ENCODE results near the gene PHF21A.

DNA sequence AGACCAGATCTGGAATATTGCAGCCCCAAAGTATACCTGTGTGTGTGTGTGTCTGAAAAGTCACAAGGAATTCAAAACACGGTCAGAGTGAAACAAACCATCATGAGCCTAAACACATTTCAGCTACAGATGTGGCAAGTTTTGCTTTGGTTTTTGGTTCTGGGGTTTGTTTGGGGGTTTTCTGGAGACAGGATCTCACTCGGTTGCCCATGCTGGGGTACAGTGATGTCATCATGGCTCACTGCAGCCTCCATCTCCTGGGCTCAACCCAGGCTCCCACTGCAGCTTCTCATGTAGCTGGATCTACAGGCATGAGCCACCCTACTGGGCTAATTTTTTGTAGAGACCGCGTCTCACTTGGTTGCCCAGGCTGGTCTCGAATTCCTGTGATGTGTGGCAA is 41.4 kb upstream of the PHF21A start:
- TF ChIP-seq, protein P1, sequence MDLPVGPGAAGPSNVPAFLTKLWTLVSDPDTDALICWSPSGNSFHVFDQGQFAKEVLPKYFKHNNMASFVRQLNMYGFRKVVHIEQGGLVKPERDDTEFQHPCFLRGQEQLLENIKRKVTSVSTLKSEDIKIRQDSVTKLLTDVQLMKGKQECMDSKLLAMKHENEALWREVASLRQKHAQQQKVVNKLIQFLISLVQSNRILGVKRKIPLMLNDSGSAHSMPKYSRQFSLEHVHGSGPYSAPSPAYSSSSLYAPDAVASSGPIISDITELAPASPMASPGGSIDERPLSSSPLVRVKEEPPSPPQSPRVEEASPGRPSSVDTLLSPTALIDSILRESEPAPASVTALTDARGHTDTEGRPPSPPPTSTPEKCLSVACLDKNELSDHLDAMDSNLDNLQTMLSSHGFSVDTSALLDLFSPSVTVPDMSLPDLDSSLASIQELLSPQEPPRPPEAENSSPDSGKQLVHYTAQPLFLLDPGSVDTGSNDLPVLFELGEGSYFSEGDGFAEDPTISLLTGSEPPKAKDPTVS (IDR thresholded peaks at IDR 0.05; ENCODE audit: low read depth, low read length): no peak
- no peak for TF ChIP-seq CTCF (IDR thresholded peaks at IDR 0.05 in 2 of 3, conservative IDR thresholded peaks at IDR 0.05 in 1 of 3; ENCODE audit: control insufficient read depth in 2 of 3, extremely low read depth in 1 of 3, insufficient read depth in 1 of 3, low read depth in 3 of 3, low read length in 3 of 3)
- no peak for TF ChIP-seq BCL3 (IDR thresholded peaks at IDR 0.05; ENCODE audit: borderline replicate concordance, insufficient read depth, low read depth, low read length, poor library complexity, severe bottlenecking)
- TF ChIP-seq POLR2A (IDR thresholded peaks at IDR 0.05; ENCODE audit: low read depth, low read length): no peak
- TF ChIP-seq BHLHE40 (IDR thresholded peaks at IDR 0.05; ENCODE audit: borderline replicate concordance in 1 of 2, low read depth in 2 of 2, low read length in 1 of 2): no peak
- TF ChIP-seq, protein P2, sequence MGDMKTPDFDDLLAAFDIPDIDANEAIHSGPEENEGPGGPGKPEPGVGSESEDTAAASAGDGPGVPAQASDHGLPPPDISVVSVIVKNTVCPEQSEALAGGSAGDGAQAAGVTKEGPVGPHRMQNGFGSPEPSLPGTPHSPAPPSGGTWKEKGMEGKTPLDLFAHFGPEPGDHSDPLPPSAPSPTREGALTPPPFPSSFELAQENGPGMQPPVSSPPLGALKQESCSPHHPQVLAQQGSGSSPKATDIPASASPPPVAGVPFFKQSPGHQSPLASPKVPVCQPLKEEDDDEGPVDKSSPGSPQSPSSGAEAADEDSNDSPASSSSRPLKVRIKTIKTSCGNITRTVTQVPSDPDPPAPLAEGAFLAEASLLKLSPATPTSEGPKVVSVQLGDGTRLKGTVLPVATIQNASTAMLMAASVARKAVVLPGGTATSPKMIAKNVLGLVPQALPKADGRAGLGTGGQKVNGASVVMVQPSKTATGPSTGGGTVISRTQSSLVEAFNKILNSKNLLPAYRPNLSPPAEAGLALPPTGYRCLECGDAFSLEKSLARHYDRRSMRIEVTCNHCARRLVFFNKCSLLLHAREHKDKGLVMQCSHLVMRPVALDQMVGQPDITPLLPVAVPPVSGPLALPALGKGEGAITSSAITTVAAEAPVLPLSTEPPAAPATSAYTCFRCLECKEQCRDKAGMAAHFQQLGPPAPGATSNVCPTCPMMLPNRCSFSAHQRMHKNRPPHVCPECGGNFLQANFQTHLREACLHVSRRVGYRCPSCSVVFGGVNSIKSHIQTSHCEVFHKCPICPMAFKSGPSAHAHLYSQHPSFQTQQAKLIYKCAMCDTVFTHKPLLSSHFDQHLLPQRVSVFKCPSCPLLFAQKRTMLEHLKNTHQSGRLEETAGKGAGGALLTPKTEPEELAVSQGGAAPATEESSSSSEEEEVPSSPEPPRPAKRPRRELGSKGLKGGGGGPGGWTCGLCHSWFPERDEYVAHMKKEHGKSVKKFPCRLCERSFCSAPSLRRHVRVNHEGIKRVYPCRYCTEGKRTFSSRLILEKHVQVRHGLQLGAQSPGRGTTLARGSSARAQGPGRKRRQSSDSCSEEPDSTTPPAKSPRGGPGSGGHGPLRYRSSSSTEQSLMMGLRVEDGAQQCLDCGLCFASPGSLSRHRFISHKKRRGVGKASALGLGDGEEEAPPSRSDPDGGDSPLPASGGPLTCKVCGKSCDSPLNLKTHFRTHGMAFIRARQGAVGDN (IDR thresholded peaks at IDR 0.05): no peak
- TF ChIP-seq EGR1 (IDR thresholded peaks at IDR 0.05; ENCODE audit: borderline replicate concordance in 1 of 2, low read depth in 2 of 2, low read length in 2 of 2): no peak
- no peak for TF ChIP-seq RFX5 (IDR thresholded peaks at IDR 0.05; ENCODE audit: low read depth, low read length)
- TF ChIP-seq EZH2 (IDR thresholded peaks at IDR 0.05; ENCODE audit: borderline replicate concordance, control insufficient read depth, low read depth, low read length): no peak
- TF ChIP-seq HDAC2 (IDR thresholded peaks at IDR 0.05): no peak
- no peak for TF ChIP-seq SMARCA5 (IDR thresholded peaks at IDR 0.05)

Measured in GM12878 (cell line).